ENCODE results near the gene EZR.

DNA sequence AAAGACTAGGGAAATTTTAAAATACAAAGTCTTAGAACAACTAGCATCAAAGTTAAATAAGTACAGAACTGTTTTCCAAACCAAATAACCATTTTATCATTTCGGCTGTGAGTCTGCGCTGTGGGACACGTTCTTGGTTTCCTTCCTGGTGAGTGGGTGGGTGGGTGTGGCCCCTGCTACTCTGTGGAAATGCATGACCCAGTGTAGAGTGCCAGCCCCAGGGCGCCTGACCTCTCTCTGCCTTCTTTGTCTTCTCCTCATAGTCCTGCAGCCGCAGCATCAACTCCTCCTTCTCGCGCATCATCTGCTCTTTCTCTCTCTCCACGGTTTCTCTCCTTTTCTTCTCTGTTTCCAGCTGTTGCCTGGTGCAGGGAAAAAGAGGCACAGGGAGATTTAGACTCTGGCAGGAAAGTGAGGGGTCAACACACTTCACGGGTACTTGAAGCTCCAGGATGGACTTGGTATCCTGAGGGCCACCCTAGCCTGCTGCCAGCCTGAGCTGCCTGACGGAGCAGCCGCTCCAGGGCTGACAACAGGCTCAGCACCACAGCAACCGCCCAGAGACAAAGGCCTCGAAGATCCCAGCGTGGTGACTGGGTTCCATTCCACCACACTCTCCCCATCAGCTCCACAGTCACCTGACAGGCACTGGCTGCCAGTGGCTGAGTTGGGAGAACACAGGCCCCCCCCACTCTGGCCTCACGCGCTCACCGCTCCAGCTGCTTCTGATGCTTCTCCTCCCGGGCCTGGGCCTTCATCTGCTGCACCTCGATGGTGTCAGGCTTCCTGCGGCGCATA lies 48.4 kb downstream of the EZR start:
- TF ChIP-seq, protein P1, sequence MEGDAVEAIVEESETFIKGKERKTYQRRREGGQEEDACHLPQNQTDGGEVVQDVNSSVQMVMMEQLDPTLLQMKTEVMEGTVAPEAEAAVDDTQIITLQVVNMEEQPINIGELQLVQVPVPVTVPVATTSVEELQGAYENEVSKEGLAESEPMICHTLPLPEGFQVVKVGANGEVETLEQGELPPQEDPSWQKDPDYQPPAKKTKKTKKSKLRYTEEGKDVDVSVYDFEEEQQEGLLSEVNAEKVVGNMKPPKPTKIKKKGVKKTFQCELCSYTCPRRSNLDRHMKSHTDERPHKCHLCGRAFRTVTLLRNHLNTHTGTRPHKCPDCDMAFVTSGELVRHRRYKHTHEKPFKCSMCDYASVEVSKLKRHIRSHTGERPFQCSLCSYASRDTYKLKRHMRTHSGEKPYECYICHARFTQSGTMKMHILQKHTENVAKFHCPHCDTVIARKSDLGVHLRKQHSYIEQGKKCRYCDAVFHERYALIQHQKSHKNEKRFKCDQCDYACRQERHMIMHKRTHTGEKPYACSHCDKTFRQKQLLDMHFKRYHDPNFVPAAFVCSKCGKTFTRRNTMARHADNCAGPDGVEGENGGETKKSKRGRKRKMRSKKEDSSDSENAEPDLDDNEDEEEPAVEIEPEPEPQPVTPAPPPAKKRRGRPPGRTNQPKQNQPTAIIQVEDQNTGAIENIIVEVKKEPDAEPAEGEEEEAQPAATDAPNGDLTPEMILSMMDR (IDR thresholded peaks at IDR 0.05): no peak
- no peak for TF ChIP-seq ZFX (IDR thresholded peaks at IDR 0.05; ENCODE audit: borderline replicate concordance)

Data from 22Rv1 (cell line).